ENCODE measurements around the gene NAPA.

The NAPA gene

DNA sequence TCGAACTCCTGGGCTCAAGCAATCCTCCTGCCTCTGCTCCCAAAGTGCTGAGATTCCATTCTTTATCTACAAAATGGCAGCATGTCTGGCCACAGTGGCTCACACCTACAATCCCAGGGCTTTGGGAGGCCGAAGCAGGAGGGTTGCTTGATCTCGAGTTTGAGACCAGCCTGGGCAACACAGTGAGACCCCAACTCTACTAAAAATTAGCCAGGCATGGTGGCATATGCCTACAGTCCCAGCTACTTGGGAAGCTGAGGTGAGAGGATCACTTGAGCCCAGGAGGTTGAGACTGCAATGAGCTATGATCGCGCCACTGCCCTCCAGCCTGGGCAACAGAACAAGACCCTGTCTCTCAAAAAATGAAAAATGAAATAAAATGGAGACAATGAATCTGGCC lies 6.1 kb downstream of the NAPA start:
- Histone ChIP-seq H4K20me1 (ENCODE audit: control insufficient read depth, insufficient read depth, low read depth, low read length) (peaks cover 4% of the 10 kb centered on the region), H3K79me2 (ENCODE audit: control insufficient read depth, low read length) (peaks cover 78% of the 10 kb centered on the region), H3K36me3 (ENCODE audit: control insufficient read depth, low read length) (peaks cover 10% of the 10 kb centered on the region), H3K9me2 (replicated peaks; ENCODE audit: control insufficient read depth, low read length) (no peaks in the 10 kb centered on the region), H3K4me1 (ENCODE audit: control insufficient read depth, low read length) (peaks cover 16% of the 10 kb centered on the region), H3K4me3 (ENCODE audit: low read length) (no peak overlapping the region), H3K9me3 (ENCODE audit: control insufficient read depth, insufficient read depth, low read length) (no peaks in the 10 kb centered on the region), H3F3A (ENCODE audit: control insufficient read depth, insufficient read depth) (no peaks in the 10 kb centered on the region), H3K4me2 (ENCODE audit: low read length) (no peak overlapping the region), H3K27me3 (ENCODE audit: control insufficient read depth, low read length) (no peaks in the 10 kb centered on the region), H3K27ac (ENCODE audit: low read depth, low read length) (no peak overlapping the region)
- no peak for TF ChIP-seq CTCF (IDR thresholded peaks at IDR 0.05; ENCODE audit: low read depth, low read length, poor library complexity, severe bottlenecking)
- TF ChIP-seq EZH2phosphoT487 (IDR thresholded peaks at IDR 0.05; ENCODE audit: borderline replicate concordance, low read length), result no peak

DNA sequence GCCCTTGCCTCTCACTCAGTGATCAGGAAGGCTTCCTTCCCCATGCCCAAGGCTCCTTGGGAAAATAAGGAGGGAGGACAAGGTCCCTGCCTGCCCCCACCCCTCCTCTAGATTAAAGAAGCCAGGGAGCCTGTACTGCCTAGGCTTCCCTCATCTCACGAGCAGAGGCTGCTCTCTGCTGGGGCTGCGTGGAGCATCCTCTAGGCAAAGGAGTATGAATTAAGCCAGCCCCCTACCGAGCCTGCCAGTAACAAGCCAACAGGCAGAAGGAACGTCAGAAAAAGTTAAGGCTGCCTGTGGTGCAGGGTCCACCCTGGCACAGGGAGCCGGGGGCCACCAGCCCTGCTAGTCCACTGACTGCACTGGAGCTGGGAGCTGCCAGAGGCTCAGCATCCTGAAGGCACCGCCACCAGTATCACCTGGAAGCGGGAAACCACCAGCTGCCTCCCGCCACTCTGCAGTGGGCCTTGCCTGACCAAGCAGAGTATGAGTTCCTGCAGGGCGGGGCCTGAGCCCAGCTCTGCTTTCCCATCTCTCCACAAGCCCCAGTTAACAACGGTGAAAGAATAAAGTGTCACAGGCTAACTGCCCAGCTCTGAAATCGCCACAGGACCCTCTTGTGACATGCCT lies 6.8 kb downstream of the NAPA start:
- no peak overlapping the region for H3K27ac ChIP-seq (ENCODE audit: low read depth, low read length)
- no peaks in the 10 kb centered on the region for H3K27me3 ChIP-seq (ENCODE audit: control insufficient read depth, low read length)
- H3K9me2 ChIP-seq (replicated peaks; ENCODE audit: control insufficient read depth, low read length), result no peaks in the 10 kb centered on the region
- no peaks in the 10 kb centered on the region for H3K9me3 ChIP-seq (ENCODE audit: control insufficient read depth, insufficient read depth, low read length)
- no peak overlapping the region for H3K4me2 ChIP-seq (ENCODE audit: low read length)
- H3F3A ChIP-seq (ENCODE audit: control insufficient read depth, insufficient read depth), result no peaks in the 10 kb centered on the region
- peaks cover 10% of the 10 kb centered on the region for H3K4me1 ChIP-seq (ENCODE audit: control insufficient read depth, low read length)
- no peak overlapping the region for H3K4me3 ChIP-seq (ENCODE audit: low read length)
- H4K20me1 ChIP-seq (ENCODE audit: control insufficient read depth, insufficient read depth, low read depth, low read length), result peaks cover 4% of the 10 kb centered on the region
- TF ChIP-seq CTCF (IDR thresholded peaks at IDR 0.05; ENCODE audit: low read depth, low read length, poor library complexity, severe bottlenecking), result no peak
- TF ChIP-seq EZH2phosphoT487 (IDR thresholded peaks at IDR 0.05; ENCODE audit: borderline replicate concordance, low read length), result no peak
- peaks cover 17% of the 10 kb centered on the region for H3K36me3 ChIP-seq (ENCODE audit: control insufficient read depth, low read length)
- H3K79me2 ChIP-seq (ENCODE audit: control insufficient read depth, low read length), result peaks cover 73% of the 10 kb centered on the region

GRCh38 chr19:47507012-47507411 lies 7.9 kb downstream of the NAPA start:
- Histone ChIP-seq H3K79me2 (ENCODE audit: control insufficient read depth, low read length) (peaks cover 63% of the 10 kb centered on the region), H3K4me1 (ENCODE audit: control insufficient read depth, low read length) (no peaks in the 10 kb centered on the region), H3K9me2 (replicated peaks; ENCODE audit: control insufficient read depth, low read length) (no peaks in the 10 kb centered on the region), H3K27me3 (ENCODE audit: control insufficient read depth, low read length) (no peaks in the 10 kb centered on the region), H3F3A (ENCODE audit: control insufficient read depth, insufficient read depth) (no peaks in the 10 kb centered on the region), H3K4me3 (ENCODE audit: low read length) (no peak overlapping the region), H3K9me3 (ENCODE audit: control insufficient read depth, insufficient read depth, low read length) (no peaks in the 10 kb centered on the region), H3K36me3 (ENCODE audit: control insufficient read depth, low read length) (peaks cover 24% of the 10 kb centered on the region), H4K20me1 (ENCODE audit: control insufficient read depth, insufficient read depth, low read depth, low read length) (no peaks in the 10 kb centered on the region; the same call in 1 of the 2 replicates), H3K4me2 (ENCODE audit: low read length) (no peak overlapping the region), H3K27ac (ENCODE audit: low read depth, low read length) (no peak overlapping the region)
- TF ChIP-seq EZH2phosphoT487 (IDR thresholded peaks at IDR 0.05; ENCODE audit: borderline replicate concordance, low read length), result no peak
- TF ChIP-seq CTCF (IDR thresholded peaks at IDR 0.05; ENCODE audit: low read depth, low read length, poor library complexity, severe bottlenecking), result no peak

All from DOHH2 (cell line).